Measurements from ENCODE around the gene USP28.
A peak's percentile ranks its signal among the peaks of the same experiment; 100 is the strongest.

USP28 gene

DNA sequence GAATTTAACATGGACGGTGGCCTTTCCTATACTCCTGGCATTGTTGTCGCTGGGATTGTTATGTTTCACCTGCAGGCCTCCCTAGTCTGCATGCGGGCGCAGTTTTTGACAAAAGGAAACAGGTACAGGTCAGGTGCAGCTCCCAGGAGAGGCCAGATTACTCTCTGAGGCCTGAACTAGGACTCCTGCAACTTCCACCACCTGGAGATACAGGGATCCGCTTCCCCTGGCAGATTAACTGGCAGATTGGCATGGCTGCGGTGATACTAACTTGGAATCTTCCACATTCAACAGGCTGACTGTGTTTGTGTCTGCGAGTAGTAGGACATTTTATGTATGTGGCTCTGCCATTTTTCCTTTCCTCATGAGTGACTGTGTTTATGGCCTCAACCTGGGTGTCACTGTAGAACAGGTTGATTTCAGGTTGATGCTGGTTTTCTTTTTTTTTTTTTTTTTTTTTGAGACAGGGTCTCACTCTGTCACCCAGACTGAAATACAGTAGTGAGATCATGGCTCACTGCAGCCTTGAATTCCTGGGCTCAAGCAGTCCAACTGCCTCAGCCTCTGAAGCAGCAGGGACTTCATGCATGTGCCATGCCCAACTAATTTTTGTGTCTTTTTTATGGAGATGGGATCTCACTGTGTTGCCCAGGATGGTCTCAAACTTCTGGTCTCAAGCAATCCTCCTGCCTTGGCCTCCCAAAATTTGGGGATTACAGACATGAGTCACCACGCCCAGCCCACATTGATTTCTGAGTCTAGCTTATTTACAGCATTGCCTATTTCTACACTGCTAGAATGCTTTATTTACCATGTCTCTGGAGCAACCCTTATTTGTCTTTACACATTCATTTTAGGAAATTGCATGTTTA lies 1.7 kb upstream of the USP28 start:
- no peak for DNase-seq

GRCh38 chr11:113876074-113876797 lies 864 bp upstream of the USP28 start:
- no peak for DNase-seq

DNA sequence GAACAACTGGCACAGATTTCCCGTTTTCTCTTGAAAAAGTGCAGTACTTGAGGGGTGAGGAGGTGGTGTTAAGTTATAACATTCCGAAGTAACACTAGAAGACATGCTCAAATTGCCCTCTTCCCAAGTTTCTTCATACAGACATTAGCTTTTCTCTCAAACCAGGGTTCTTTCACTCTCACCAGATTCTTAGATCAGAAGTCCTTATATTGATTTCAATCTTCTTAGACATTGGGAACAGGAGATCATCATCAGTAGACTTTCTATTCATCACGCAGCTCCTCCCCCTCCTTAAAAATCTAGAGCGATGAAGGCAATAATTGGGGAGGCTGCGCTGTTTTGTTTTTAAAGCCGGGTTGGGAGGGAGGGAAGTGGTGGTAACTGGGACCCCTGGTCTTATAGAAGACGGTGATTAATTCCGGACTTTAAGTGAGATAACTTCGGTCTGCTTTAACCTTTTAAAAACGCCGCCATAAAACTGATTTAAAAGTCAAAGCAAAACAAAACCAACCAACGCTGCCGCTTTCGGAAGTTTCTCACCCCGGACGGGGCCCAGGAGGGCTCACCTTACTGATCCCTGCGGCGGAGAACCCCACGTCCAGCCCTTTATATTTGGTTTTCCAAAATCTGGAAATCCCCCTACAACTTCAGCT lies 665 bp downstream of the USP28 start:
- DNase-seq, result no peak

DNA sequence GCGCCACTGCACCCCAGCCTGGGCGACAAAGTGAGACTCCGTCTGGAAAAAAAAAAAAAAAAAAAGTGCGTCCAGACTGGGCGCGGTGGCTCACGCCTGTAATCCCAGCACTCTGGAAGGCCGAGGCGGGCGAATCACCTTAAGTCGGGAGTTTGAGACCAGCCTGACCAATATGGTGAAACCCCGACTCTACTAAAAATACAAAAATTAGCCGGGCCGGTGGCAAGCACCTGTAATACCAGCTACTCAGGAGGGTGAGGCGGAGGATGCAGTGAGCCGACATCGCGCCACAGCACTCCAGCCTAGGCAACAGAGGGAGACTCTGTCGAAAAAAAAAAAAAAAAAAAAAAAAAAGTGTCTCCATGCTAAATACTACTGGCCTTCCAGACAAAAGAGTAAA lies 1.3 kb downstream of the USP28 start:
- no peak for DNase-seq

DNA sequence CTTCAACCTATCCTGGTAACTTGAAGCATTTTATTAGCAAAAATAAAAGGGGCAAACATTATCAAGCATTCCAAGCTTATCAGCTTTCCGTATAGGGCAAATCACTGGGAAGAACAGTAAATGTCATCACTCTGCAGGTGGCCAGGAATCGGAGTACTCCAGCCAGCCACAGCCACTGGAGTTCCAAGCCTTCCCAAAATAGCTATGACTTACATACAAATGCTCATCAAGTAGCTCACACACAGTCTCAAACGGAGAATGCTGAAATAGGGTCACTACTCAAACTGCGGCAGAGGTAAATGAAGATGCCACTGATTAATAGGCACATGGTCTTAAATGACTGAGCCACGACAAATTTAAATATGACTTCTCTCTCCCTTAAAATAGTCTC lies 2.1 kb downstream of the USP28 start:
- DNase-seq, result no peak

- DNase-seq, result no peak
Measured at GRCh38 chr11:113871336-113871735, 4.0 kb downstream of the USP28 start.

GRCh38 chr11:113867843-113868503 lies 7.4 kb downstream of the USP28 start:
- no peak for DNase-seq

- DNase-seq, result no peak
Measured at GRCh38 chr11:113865873-113866272, 9.5 kb downstream of the USP28 start.

GRCh38 chr11:113864410-113864809 lies 11.0 kb downstream of the USP28 start:
- no peak for DNase-seq

- no peak for DNase-seq
Measured at GRCh38 chr11:113862435-113862834, 12.9 kb downstream of the USP28 start.

DNA sequence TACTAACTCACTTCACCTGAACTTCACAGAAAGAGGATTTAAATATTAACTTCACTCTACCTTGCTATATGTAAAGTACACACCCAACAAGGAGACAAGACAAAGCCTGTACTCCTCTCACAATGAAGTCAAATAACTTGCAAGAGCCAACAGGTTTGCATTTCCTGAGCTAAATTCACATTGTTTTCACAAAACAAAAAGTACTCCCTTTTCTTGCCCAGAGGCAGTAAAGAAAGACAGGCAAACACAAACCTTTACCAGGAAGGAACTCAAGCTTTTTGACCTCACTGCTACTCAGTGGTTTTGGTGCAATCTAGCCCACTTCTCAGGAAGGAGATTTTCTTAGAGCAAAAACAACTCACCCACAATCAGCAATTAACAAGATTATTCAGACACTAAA lies 15.7 kb downstream of the USP28 start:
- peak in 1 of 2 donors; percentile 19 for DNase-seq

- no peak for DNase-seq
Measured at GRCh38 chr11:113856966-113857759, 18.2 kb downstream of the USP28 start.

DNA sequence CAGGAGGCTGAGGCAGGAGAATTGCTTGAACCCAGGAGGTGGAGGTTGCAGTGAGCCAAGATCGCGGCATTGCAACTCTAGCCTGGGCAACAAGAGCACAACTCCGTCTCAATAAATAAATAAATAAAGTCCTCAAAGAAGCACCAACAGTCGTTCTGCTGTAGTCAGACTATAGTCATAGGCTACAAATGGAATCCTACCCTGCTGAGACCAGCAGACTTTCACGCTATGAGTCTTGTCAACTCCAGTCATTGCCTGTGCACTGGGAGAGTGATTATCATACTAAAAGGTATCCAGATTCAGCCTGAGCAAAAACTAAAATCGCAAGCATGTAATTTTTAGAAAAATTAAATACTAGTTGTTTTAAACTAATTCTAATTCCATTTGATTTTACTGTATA lies 19.6 kb downstream of the USP28 start:
- DNase-seq, result no peak

DNA sequence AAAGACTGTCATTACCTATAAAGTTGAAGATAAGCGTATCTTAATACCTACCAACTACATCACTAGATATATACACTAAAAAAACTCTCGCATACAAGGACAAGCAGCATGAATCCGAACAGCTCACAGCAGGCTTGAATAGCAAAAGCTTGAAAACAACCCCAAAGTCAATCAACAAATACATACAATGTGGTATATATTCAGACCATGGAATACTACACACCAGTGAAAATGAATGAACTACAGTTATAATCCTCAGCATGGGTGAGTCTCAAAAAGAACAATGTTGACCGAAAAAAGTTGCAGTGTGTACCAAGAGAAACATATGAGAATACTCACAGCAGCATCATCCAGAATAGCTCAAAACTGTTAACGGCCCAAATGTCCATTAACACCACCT lies 25.2 kb downstream of the USP28 start:
- no peak for DNase-seq

DNA sequence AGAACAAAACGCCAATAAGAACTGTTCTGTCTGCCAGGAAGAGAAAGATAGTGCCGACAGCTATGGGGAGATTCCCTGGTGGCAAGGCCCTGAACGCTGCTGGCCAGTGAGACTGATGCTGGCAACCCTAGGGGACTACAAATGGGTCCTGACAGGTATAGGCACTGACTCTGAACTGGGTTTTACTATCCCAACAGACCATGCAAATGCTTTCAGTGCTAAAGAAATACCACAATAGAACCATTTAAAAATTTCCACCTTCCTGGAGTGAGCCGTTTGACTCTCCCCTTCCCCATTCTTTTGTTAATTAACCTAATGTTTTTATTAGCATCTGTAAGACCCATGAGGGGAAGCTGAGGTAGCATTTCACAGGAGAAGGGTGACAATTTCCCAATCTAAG lies 25.7 kb downstream of the USP28 start:
- DNase-seq, result no peak

DNA sequence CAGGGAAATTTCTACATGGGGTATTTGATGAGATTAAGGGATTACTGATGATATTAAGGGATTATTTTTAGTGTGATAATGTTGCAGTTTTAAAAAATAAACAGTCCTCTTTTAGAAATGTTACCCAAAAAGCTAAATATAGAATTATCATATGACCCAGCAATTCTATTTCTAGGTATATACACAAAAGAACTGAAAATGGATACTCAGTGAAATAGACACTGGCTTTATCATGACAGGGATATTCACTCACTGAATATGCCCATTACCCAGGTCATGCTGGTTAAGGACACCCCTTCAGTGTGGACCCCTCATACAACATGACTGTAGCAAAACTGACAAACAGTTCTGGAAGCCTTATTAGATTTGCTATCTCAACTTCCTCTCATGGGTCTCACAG lies 27.8 kb downstream of the USP28 start:
- no peak for DNase-seq

GRCh38 chr11:113847111-113847510 lies 28.3 kb downstream of the USP28 start:
- DNase-seq, result no peak

DNA sequence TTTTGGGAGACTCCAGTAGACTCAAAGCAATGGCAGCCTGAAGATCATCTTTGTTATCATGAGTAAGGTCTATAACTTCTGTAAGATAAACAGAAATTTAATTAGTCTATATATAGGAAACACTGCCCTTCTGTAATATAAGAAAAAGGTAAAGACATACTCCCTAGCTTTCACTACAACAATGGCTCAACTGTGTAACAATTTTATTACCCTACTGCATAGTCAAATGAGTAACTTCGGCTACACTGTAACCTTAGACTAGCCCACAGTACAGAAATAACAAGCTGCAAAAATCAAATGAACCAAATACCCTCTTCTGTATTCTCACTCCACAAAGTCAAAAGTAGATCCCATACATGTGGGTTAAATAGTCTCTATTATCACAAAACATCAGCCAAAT lies 33.7 kb downstream of the USP28 start:
- no peak for DNase-seq

DNA sequence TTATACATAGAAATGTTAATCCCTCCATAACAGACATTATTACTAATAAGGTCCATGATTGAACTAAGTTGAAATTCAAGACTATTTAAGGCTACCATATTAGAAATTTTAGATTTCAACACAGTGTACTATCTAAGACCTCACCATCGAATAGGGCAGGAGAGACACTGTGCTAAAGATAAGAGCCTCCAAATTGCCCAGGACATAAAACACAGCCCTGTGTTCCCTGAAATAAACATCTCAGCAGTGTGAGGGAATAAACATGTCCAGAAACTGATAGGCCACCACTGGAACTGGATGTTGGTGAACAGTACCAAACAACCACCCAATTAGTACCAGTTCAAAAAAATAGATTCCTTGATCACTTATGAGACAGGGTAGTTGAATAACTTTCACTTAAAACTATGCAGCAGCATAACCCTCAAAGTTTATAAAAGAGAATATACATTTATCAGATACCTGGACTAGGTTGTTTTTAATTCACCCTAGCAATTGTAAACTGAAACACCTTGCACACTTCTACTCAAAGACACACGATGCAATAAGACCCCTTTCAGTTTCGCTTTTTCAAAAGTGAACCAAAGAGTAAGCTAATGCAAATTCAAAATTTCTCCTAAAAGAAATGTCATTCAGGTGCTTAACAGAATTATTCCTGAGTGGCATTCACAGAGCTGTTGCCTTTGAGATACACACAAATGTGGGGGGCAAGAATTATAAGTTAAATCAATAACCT lies 34.3 kb downstream of the USP28 start:
- no peak for DNase-seq

GRCh38 chr11:113839842-113840241 lies 35.5 kb downstream of the USP28 start:
- DNase-seq, result peak in 1 of 2 donors; percentile 73

DNA sequence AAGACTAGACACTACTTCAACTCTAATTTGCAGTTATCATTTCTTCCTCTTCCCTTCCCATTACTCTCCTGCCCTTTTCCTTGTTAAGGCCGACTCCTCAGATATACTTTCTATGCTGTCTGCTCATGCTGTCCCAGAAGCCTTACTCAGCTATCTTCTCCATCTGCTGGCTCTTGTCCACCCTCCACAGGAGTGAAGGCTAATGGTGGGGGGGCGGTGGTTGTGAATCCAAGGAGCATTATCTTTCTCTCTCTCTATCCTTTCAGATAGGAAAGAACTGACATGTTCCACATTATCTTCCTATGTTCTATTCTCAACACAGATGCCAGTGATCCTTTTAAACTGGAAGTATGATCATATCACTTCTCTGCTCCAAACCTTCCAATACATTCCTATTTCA lies 37.4 kb downstream of the USP28 start:
- DNase-seq, result no peak

- DNase-seq, result no peak
Measured at GRCh38 chr11:113835306-113835705, 40.1 kb downstream of the USP28 start.

Data from CD4-positive, alpha-beta T cell treated with Interleukin-1 beta for 1 hour (primary cell).